Upper lobe of left lung (tissue), 4 donors: ENCODE data around the gene TMEM203.
A peak's percentile ranks its signal among the peaks of the same experiment; 100 is the strongest.

Source experiments
- EP300 ChIP-seq, 4 donors: sonication (generic); formaldehyde crosslinking; IDR thresholded peaks; one replicate each; pipeline ENCODE4 v1.5.1; 2017; ENCODE audit warnings: antibody characterized with exemption in 4 of 4, control low read depth in 2 of 4
- POLR2A ChIP-seq, 4 donors: fragments of 450-650 bp; IDR thresholded peaks; one replicate each; pipeline ENCODE4 v1.5.1; 2016 to 2017; ENCODE audit warnings: antibody characterized with exemption in 4 of 4, mild to moderate bottlenecking in 2 of 4
- POLR2AphosphoS5 ChIP-seq, 2 donors: sonication (generic); formaldehyde crosslinking; IDR thresholded peaks; one replicate each; pipeline ENCODE4 v1.5.1; 2017; ENCODE audit warnings: antibody characterized with exemption in 2 of 2
- TF ChIP-seq, protein P1 (sequence below), 6 experiments: fragments of 450-650 bp in 4 of 6; fragments of 200-600 bp in 2 of 6; sonication (generic) in 2 of 6; IDR thresholded peaks; one replicate each; pipeline ENCODE4 v1.5.1; 2016 to 2019; ENCODE audit warnings: antibody characterized with exemption in 6 of 6

- no peak for TF ChIP-seq POLR2A (IDR thresholded peaks at IDR 0.05)
- TF ChIP-seq, protein P1, sequence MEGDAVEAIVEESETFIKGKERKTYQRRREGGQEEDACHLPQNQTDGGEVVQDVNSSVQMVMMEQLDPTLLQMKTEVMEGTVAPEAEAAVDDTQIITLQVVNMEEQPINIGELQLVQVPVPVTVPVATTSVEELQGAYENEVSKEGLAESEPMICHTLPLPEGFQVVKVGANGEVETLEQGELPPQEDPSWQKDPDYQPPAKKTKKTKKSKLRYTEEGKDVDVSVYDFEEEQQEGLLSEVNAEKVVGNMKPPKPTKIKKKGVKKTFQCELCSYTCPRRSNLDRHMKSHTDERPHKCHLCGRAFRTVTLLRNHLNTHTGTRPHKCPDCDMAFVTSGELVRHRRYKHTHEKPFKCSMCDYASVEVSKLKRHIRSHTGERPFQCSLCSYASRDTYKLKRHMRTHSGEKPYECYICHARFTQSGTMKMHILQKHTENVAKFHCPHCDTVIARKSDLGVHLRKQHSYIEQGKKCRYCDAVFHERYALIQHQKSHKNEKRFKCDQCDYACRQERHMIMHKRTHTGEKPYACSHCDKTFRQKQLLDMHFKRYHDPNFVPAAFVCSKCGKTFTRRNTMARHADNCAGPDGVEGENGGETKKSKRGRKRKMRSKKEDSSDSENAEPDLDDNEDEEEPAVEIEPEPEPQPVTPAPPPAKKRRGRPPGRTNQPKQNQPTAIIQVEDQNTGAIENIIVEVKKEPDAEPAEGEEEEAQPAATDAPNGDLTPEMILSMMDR (IDR thresholded peaks at IDR 0.05) = peak; percentile 99 to 100 (median 99)
- no peak for TF ChIP-seq POLR2AphosphoS5 (IDR thresholded peaks at IDR 0.05)
- TF ChIP-seq EP300 (IDR thresholded peaks at IDR 0.05) = no peak
Observed at GRCh38 chr9:137236238-137236935, 30.9 kb upstream of the TMEM203 start.
